ENCODE measurements around the gene RGS7. TPM values are rescaled to one million over a fixed set of nuclear protein-coding genes. Genes with fewer than 3 reads are reported as not detected.

The RGS7 gene
- total RNA-seq, 1 experiment from 2014 or later: 0.10 TPM

- ChIA-PET CTCF (no interaction called here), POLR2A (no interaction called here)
- Histone ChIP-seq H3K9me3 (ENCODE audit: control insufficient read depth, insufficient read depth, low read depth, low read length) (no peaks in the 10 kb centered on the region), H3K36me3 (ENCODE audit: control insufficient read depth, insufficient read depth, low read length) (no peaks in the 10 kb centered on the region), H3K27ac (ENCODE audit: low read length) (no peak overlapping the region), H3K4me1 (ENCODE audit: control insufficient read depth, insufficient read depth, low read length) (no peaks in the 10 kb centered on the region), H3K27me3 (ENCODE audit: control insufficient read depth, insufficient read depth, low read length) (no peaks in the 10 kb centered on the region), H3K4me3 (ENCODE audit: low read depth in 2 of 2, low read length in 2 of 2) (no peak overlapping the region)
- no TSS peak for BruUV-seq (replicated peaks)
- no peak for TF ChIP-seq CTCF (IDR thresholded peaks at IDR 0.05)
- TF ChIP-seq TCF7L2 (IDR thresholded peaks at IDR 0.05; ENCODE audit: low read depth, low read length): no peak
- no peak for TF ChIP-seq REST (IDR thresholded peaks at IDR 0.05; ENCODE audit: insufficient read depth in 1 of 2, low read depth in 2 of 2, low read length in 1 of 2)
- no peak for TF ChIP-seq POLR2AphosphoS5 (IDR thresholded peaks at IDR 0.05; ENCODE audit: low read depth, low read length)
- no peak for TF ChIP-seq SIN3A (IDR thresholded peaks at IDR 0.05; ENCODE audit: borderline replicate concordance, insufficient read depth, low read depth, low read length)
- in situ Hi-C loops (cut with HindIII; ENCODE audit: low pct_unique_long_range_greater_than_20kb, low sequenced_read_pairs) (no loop called here), intact Hi-C loops (cut with micrococcal nuclease; ENCODE audit: unreplicated experiment) (no loop called here)
- DNase-seq (ENCODE audit: low read depth, low spot score) (no peak), ATAC-seq (no peak)
These were observed 334.6 kb downstream of the RGS7 start for GRCh38 chr1:241022366-241022765.

GRCh38 chr1:241020851-241021697, 335.9 kb downstream of the RGS7 start:
- intact Hi-C loops (cut with micrococcal nuclease; ENCODE audit: unreplicated experiment) (no loop called here), in situ Hi-C loops (cut with HindIII; ENCODE audit: low pct_unique_long_range_greater_than_20kb, low sequenced_read_pairs) (no loop called here)
- Histone ChIP-seq H3K27me3 (ENCODE audit: control insufficient read depth, insufficient read depth, low read length) (no peaks in the 10 kb centered on the region), H3K36me3 (ENCODE audit: control insufficient read depth, insufficient read depth, low read length) (no peaks in the 10 kb centered on the region), H3K9me3 (ENCODE audit: control insufficient read depth, insufficient read depth, low read depth, low read length) (no peaks in the 10 kb centered on the region), H3K4me1 (ENCODE audit: control insufficient read depth, insufficient read depth, low read length) (no peaks in the 10 kb centered on the region), H3K27ac (ENCODE audit: low read length) (no peak overlapping the region), H3K4me3 (ENCODE audit: low read depth in 2 of 2, low read length in 2 of 2) (no peak overlapping the region)
- CTCF ChIA-PET: no interaction called here
- no peak for DNase-seq (ENCODE audit: low read depth, low spot score)
- POLR2A ChIA-PET: no interaction called here
- BruUV-seq (replicated peaks): no TSS peak
- TF ChIP-seq TCF7L2 (IDR thresholded peaks at IDR 0.05; ENCODE audit: low read depth, low read length) (no peak), SIN3A (IDR thresholded peaks at IDR 0.05; ENCODE audit: borderline replicate concordance, insufficient read depth, low read depth, low read length) (no peak), POLR2AphosphoS5 (IDR thresholded peaks at IDR 0.05; ENCODE audit: low read depth, low read length) (no peak), CTCF (IDR thresholded peaks at IDR 0.05) (no peak), REST (IDR thresholded peaks at IDR 0.05; ENCODE audit: insufficient read depth in 1 of 2, low read depth in 2 of 2, low read length in 1 of 2) (no peak)
- no peak for ATAC-seq
